ENCODE measurements around the gene IDH1. TPM values are rescaled to one million over a fixed set of nuclear protein-coding genes. Genes with fewer than 3 reads are reported as not detected.
A peak's percentile ranks its signal among the peaks of the same experiment; 100 is the strongest.

Gene IDH1
- total and polyA plus RNA-seq, 2 of the 13 experiments (the other 11 are each of a cell fraction or from before 2014, with no cell fraction given): 312 to 1,077 TPM

DNA sequence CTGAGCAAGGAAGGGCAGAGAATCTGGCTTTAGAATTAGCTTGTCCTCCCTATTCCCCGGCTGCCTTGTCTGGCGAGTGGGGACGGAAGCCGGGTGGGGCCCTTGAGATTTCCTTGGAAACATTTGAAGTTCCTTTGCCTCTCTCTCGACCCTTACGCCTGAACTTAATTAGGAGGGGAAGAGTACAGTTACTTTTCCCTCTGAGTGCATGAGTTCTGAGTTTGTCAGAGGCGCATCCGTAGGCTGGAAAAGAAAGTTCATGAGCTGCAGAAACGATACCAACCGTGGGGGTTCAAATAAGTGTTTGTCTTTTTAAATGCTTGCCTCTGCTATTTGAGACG is 11.7 kb upstream of the IDH1 start (continued):
- TF ChIP-seq, protein P1, sequence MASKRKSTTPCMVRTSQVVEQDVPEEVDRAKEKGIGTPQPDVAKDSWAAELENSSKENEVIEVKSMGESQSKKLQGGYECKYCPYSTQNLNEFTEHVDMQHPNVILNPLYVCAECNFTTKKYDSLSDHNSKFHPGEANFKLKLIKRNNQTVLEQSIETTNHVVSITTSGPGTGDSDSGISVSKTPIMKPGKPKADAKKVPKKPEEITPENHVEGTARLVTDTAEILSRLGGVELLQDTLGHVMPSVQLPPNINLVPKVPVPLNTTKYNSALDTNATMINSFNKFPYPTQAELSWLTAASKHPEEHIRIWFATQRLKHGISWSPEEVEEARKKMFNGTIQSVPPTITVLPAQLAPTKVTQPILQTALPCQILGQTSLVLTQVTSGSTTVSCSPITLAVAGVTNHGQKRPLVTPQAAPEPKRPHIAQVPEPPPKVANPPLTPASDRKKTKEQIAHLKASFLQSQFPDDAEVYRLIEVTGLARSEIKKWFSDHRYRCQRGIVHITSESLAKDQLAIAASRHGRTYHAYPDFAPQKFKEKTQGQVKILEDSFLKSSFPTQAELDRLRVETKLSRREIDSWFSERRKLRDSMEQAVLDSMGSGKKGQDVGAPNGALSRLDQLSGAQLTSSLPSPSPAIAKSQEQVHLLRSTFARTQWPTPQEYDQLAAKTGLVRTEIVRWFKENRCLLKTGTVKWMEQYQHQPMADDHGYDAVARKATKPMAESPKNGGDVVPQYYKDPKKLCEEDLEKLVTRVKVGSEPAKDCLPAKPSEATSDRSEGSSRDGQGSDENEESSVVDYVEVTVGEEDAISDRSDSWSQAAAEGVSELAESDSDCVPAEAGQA (IDR thresholded peaks at IDR 0.05; ENCODE audit: low read depth): no peak
- TF ChIP-seq, protein P1 (CRISPR knock-in tag; IDR thresholded peaks at IDR 0.05; ENCODE audit: borderline replicate concordance): 0 out of 2 replicates have a peak, but pooled peaks have one; percentile 47
- no peak for TF ChIP-seq ZNF282 (IDR thresholded peaks at IDR 0.05; ENCODE audit: partially characterized antibody)
- no peak for TF ChIP-seq ZFP36 (IDR thresholded peaks at IDR 0.05; ENCODE audit: borderline replicate concordance, low read depth, low read length, partially characterized antibody)
- TF ChIP-seq SYNCRIP (IDR thresholded peaks at IDR 0.05; ENCODE audit: insufficient read depth, low read depth, low read length): no peak
- 0 out of 2 replicates have a peak, but pooled peaks have one; percentile 17 for TF ChIP-seq ZFP82 (CRISPR knock-in tag; IDR thresholded peaks at IDR 0.05; ENCODE audit: borderline replicate concordance)
- TF ChIP-seq ZNF879 (CRISPR knock-in tag; IDR thresholded peaks at IDR 0.05): no peak
- peak; percentile 6; the same call in 1 of the 2 replicates for TF ChIP-seq KLF6 (CRISPR knock-in tag; IDR thresholded peaks at IDR 0.05)
- TF ChIP-seq TP53 (CRISPR knock-in tag; conservative IDR thresholded peaks at IDR 0.05): no peak
- no peak for TF ChIP-seq ZNF225 (CRISPR knock-in tag; IDR thresholded peaks at IDR 0.05)
- TF ChIP-seq HMG20A (CRISPR knock-in tag; IDR thresholded peaks at IDR 0.05; ENCODE audit: borderline replicate concordance): no peak
- no peak for TF ChIP-seq GATAD1 (CRISPR knock-in tag; IDR thresholded peaks at IDR 0.05)
- TF ChIP-seq ZFY (CRISPR knock-in tag; IDR thresholded peaks at IDR 0.05): no peak
- 0 out of 2 replicates have a peak, but pooled peaks have one; percentile 16 for TF ChIP-seq ZNF383 (CRISPR knock-in tag; IDR thresholded peaks at IDR 0.05; ENCODE audit: borderline replicate concordance)
- no peak for TF ChIP-seq MTF2 (CRISPR knock-in tag; IDR thresholded peaks at IDR 0.05; ENCODE audit: borderline replicate concordance)
- TF ChIP-seq, protein P2, sequence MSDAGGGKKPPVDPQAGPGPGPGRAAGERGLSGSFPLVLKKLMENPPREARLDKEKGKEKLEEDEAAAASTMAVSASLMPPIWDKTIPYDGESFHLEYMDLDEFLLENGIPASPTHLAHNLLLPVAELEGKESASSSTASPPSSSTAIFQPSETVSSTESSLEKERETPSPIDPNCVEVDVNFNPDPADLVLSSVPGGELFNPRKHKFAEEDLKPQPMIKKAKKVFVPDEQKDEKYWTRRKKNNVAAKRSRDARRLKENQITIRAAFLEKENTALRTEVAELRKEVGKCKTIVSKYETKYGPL (CRISPR knock-in tag; IDR thresholded peaks at IDR 0.05): no peak
- no peak for TF ChIP-seq ZSCAN20 (CRISPR knock-in tag; IDR thresholded peaks at IDR 0.05; ENCODE audit: borderline replicate concordance)
- TF ChIP-seq SIN3A (IDR thresholded peaks at IDR 0.05; ENCODE audit: borderline replicate concordance, low read depth, low read length): 0 out of 2 replicates have a peak, but pooled peaks have one; percentile 4
- no peak for TF ChIP-seq ZNF841 (CRISPR knock-in tag; IDR thresholded peaks at IDR 0.05; ENCODE audit: borderline replicate concordance)
- no peak for TF ChIP-seq HOXA7 (CRISPR knock-in tag; IDR thresholded peaks at IDR 0.05)
- TF ChIP-seq, protein P3, sequence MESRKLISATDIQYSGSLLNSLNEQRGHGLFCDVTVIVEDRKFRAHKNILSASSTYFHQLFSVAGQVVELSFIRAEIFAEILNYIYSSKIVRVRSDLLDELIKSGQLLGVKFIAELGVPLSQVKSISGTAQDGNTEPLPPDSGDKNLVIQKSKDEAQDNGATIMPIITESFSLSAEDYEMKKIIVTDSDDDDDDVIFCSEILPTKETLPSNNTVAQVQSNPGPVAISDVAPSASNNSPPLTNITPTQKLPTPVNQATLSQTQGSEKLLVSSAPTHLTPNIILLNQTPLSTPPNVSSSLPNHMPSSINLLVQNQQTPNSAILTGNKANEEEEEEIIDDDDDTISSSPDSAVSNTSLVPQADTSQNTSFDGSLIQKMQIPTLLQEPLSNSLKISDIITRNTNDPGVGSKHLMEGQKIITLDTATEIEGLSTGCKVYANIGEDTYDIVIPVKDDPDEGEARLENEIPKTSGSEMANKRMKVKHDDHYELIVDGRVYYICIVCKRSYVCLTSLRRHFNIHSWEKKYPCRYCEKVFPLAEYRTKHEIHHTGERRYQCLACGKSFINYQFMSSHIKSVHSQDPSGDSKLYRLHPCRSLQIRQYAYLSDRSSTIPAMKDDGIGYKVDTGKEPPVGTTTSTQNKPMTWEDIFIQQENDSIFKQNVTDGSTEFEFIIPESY (CRISPR knock-in tag; IDR thresholded peaks at IDR 0.05): no peak
- TF ChIP-seq ZNF256 (CRISPR knock-in tag; conservative IDR thresholded peaks at IDR 0.05): peak; percentile 72; the same call in 1 of the 2 replicates
- no peak for TF ChIP-seq ZFP37 (CRISPR knock-in tag; IDR thresholded peaks at IDR 0.05; ENCODE audit: borderline replicate concordance)
